Neural cell (in vitro differentiated cells): Measurements from ENCODE around the gene PLEKHA7.

Experiments
- EP300 ChIP-seq: fragments of 450-650 bp; conservative IDR thresholded peaks from 2 replicates; pipeline ENCODE4 v1.6.1; 2014; ENCODE audit warnings: antibody characterized with exemption, mild to moderate bottlenecking, moderate library complexity; ENCODE audit not compliant: poor library complexity, severe bottlenecking
- EZH2 ChIP-seq: fragments of 200-600, 300-800 bp; shearing (Covaris generic), sonication (generic); IDR thresholded peaks from 2 replicates; pipeline ENCODE4 v1.6.1; 2014; ENCODE audit warnings: antibody characterized with exemption, low read length, borderline replicate concordance, mild to moderate bottlenecking; ENCODE audit not compliant: insufficient read depth, poor library complexity, severe bottlenecking
- RAD21 ChIP-seq: fragments of 450-650 bp; conservative IDR thresholded peaks from 2 replicates; pipeline ENCODE4 v1.6.1; 2014; ENCODE audit warnings: antibody characterized with exemption, mild to moderate bottlenecking, moderate library complexity
- TF ChIP-seq, protein P1 (sequence below): fragments of 450-650 bp; IDR thresholded peaks from 2 replicates; pipeline ENCODE4 v1.5.1; 2014; ENCODE audit warnings: antibody characterized with exemption, mild to moderate bottlenecking, moderate library complexity; ENCODE audit not compliant: poor library complexity, severe bottlenecking

- TF ChIP-seq, protein P1, sequence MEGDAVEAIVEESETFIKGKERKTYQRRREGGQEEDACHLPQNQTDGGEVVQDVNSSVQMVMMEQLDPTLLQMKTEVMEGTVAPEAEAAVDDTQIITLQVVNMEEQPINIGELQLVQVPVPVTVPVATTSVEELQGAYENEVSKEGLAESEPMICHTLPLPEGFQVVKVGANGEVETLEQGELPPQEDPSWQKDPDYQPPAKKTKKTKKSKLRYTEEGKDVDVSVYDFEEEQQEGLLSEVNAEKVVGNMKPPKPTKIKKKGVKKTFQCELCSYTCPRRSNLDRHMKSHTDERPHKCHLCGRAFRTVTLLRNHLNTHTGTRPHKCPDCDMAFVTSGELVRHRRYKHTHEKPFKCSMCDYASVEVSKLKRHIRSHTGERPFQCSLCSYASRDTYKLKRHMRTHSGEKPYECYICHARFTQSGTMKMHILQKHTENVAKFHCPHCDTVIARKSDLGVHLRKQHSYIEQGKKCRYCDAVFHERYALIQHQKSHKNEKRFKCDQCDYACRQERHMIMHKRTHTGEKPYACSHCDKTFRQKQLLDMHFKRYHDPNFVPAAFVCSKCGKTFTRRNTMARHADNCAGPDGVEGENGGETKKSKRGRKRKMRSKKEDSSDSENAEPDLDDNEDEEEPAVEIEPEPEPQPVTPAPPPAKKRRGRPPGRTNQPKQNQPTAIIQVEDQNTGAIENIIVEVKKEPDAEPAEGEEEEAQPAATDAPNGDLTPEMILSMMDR = no peak
- no peak for TF ChIP-seq EZH2
- TF ChIP-seq RAD21 = no peak
- no peak for TF ChIP-seq EP300
Measured at GRCh38 chr11:16789063-16789420, 225.2 kb downstream of the PLEKHA7 start.
